ENCODE results near the gene SLC7A5. TPM values are rescaled to one million over a fixed set of nuclear protein-coding genes. Genes with fewer than 3 reads are reported as not detected.

The SLC7A5 gene
- total RNA-seq, 2 experiments from 2014 or later, result 73.1 to 77.1 TPM

Small RNAs within 50 kb of the gene (microRNA-seq; reads per million reads assigned to microRNA genes)
- not detected for gene MIR6775 (ENCODE audit: borderline microRNAs expressed, borderline replicate concordance)

Other genes with a start within 250 kb of the SLC7A5 start
- gene KLHDC4, start 103.5 kb downstream of the SLC7A5 start, total RNA-seq, result 100 to 1,000 TPM in 1 of 2 experiments, 10 to 100 TPM in 1; 83.2 to 102 TPM
- gene CA5A, start 67.0 kb upstream of the SLC7A5 start, total RNA-seq, result not detected
- 10 to 100 TPM; 43.2 to 45.5 TPM for gene BANP, start 81.9 kb upstream of the SLC7A5 start, total RNA-seq